GM19452 (cell line): ENCODE measurements around the gene SON.

Experiments used
- ATAC-seq: cut with Tn5 transposase; IDR thresholded peaks from one replicate; pipeline ENCODE4 v1.9.1; 2021; ENCODE audit not compliant: unreplicated experiment

SON gene

DNA sequence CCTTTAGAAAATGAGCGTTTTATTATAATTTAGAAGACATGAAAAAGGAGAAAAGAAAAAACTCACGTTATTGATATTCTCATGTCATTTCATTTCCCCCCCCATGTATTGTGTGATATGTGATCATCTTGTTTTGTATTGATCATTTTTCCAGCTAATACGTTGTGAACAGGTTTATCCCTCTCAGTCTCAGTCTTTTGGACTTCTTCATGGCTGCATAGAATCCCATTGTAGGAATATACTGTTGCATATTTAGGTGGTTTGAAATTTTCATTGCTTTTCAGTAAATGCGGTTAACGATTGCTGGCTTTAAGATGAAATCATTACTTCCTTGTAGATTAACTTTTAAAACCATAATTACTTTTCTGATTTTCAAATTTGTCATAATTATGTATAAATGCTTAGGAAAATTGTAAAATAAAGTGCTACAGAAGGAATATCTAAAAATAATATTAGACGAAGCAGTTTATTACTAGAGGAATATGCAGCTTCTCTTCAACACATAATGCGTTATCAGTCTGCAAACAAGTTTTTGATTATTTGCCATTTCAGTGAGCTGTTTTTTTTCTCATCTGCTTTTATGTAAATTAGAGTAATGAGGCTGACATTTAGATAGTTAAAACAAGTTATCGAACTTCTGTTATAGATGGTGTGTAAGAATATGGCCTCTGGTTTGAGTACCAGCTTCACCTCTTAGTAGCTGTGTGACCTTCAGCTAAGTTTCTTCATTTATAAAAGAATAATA, 1.8 kb downstream of the SON start:
- ATAC-seq = no peak

- no peak for ATAC-seq
Measured at GRCh38 chr21:33546086-33546485, 3.2 kb downstream of the SON start.

DNA sequence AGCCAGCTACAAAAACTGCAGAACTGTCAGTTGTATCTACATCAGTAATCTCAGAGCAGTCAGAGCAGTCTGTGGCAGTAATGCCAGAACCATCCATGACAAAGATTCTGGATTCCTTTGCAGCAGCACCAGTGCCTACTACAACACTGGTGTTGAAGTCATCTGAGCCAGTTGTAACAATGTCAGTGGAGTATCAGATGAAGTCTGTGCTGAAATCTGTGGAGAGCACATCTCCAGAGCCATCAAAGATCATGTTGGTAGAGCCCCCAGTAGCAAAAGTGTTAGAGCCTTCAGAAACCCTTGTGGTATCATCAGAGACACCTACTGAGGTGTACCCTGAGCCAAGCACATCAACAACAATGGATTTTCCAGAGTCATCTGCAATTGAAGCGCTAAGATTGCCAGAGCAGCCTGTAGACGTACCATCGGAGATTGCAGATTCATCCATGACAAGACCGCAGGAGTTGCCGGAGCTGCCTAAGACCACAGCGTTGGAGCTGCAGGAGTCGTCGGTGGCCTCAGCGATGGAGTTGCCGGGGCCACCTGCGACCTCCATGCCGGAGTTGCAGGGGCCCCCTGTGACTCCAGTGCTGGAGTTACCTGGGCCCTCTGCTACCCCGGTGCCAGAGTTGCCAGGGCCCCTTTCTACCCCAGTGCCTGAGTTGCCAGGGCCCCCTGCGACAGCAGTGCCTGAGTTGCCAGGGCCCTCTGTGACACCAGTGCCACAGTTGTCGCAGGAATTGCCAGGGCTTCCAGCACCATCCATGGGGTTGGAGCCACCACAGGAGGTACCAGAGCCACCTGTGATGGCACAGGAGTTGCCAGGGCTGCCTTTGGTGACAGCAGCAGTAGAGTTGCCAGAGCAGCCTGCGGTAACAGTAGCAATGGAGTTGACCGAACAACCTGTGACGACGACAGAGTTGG, 7.3 kb downstream of the SON start:
- ATAC-seq = no peak

DNA sequence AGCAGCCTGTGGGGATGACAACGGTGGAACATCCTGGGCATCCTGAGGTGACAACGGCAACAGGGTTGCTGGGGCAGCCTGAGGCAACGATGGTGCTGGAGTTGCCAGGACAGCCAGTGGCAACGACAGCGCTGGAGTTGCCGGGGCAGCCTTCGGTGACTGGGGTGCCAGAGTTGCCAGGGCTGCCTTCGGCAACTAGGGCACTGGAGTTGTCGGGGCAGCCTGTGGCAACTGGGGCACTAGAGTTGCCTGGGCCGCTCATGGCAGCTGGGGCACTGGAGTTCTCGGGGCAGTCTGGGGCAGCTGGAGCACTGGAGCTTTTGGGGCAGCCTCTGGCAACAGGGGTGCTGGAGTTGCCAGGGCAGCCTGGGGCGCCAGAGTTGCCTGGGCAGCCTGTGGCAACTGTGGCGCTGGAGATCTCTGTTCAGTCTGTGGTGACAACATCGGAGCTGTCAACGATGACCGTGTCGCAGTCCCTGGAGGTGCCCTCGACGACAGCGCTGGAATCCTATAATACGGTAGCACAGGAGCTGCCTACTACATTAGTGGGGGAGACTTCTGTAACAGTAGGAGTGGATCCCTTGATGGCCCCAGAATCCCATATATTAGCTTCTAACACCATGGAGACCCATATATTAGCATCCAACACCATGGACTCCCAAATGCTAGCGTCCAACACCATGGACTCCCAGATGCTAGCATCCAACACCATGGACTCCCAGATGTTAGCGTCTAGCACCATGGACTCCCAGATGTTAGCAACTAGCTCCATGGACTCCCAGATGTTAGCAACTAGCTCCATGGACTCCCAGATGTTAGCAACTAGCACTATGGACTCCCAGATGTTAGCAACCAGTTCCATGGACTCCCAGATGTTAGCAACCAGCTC, 8.2 kb downstream of the SON start:
- no peak for ATAC-seq

- ATAC-seq = no peak
Measured at GRCh38 chr21:33551664-33552063, 8.8 kb downstream of the SON start.

GRCh38 chr21:33552093-33552998, 9.5 kb downstream of the SON start:
- ATAC-seq = no peak

GRCh38 chr21:33552999-33553598, 10.3 kb downstream of the SON start:
- ATAC-seq = no peak

- ATAC-seq = no peak
Measured at GRCh38 chr21:33554236-33554981, 11.6 kb downstream of the SON start.

DNA sequence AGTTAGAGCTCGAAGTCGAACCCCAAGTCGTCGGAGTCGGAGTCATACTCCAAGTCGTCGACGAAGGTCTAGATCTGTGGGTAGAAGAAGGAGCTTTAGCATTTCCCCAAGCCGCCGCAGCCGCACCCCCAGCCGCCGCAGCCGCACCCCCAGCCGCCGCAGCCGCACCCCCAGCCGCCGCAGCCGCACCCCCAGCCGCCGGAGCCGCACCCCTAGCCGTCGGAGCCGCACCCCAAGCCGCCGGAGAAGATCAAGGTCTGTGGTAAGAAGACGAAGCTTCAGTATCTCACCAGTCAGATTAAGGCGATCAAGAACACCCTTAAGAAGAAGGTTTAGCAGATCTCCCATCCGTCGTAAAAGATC, 12.1 kb downstream of the SON start:
- ATAC-seq = no peak

DNA sequence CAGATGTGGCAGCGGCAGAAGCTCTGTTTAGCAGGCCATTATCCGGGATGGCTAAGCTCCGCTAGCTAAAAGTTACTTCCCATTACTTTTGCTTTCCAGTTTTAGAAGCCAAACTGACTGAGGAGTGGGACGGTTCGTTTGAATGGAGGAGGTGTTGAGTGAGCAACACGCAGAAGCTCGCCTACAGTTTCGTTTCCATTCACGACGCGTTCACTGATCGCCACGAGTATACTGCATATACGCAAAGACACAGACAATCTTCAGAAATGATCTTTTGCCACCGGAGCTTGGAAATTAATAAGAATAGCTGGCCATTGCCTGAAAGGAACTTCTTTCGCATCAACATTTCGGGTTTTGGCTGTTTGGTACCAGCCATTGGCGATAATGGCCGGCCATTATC, 14.6 kb downstream of the SON start:
- ATAC-seq = no peak

GRCh38 chr21:33558777-33559421, 16.1 kb downstream of the SON start:
- no peak for ATAC-seq

DNA sequence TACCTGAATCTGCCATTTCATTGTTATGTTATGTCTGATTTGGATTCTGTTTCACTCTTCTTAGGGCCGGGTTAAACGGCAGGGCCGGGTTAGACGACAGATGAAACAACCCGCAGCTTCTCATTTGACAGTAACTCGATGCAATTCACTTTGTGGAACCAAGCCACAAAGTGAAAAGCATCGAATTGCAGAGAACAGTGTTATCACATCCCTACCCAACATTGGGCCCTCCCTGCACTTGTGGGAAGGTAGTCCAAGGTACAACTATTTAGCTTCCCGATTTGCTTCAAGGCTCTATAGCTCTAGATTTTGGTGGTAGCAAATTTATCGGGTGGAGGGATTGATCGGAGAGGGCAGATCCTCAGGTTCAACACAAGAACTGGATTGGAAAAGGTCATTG, 17.0 kb downstream of the SON start:
- ATAC-seq = no peak

DNA sequence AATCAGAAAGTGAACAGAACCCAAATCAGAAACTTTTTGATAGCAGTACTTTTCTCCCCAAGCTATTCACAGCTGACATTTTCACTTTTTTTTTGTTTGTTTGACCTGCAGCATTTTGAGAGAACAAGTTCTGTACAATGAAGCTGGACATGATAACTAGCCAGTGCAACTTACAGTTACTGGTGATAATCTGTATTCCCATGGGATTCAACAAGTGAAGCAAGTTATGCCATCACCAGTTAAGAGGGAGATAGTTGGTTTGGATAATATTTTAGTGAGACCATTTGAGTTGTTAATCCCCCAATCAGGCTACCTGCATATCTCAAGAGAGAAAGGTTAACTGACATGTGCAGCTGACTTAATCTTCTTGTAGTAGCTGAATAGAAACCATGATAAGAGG, 18.1 kb downstream of the SON start:
- ATAC-seq = no peak

DNA sequence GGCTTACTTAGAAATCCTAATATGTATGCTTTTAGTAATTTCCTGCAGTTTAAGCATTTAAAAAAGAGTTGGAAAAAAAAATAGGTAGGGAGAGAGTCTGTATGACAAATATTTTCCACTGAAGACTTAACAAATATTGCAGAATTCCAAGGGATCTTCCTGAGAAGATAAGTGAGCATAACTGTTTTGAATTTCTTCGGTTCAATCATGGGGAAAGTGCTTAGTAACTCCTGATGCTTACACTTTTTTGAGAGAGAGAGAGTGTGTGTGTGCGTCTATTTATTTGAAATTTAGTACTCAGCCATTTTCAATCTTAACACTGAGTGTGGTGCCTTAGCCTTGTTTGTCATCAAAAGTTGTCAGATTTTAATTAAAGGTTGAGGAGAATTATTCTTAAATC, 18.5 kb downstream of the SON start:
- ATAC-seq = no peak

- ATAC-seq = no peak
Measured at GRCh38 chr21:33562389-33562788, 19.6 kb downstream of the SON start.

GRCh38 chr21:33566514-33566913, 23.7 kb downstream of the SON start:
- ATAC-seq = no peak

GRCh38 chr21:33567914-33568313, 25.1 kb downstream of the SON start:
- ATAC-seq = no peak

DNA sequence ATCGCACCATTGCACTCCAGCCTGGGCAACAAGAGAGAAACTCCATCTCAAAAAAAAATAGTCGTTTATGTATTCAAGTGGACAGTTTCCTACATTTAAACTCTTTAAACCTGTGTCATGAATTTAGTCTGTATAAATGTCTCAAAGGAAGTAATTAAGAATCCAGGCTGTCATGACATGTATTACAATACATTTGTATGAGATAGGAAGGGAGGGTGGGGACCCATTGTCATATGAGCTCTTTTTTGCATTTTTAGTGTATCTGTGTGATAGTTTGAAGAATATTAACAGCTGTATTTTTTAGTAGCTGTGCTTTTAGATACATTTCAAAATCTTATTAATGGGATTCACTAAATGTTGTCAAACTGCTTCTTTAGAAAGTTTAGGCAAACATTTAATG, 25.6 kb downstream of the SON start:
- ATAC-seq = no peak

DNA sequence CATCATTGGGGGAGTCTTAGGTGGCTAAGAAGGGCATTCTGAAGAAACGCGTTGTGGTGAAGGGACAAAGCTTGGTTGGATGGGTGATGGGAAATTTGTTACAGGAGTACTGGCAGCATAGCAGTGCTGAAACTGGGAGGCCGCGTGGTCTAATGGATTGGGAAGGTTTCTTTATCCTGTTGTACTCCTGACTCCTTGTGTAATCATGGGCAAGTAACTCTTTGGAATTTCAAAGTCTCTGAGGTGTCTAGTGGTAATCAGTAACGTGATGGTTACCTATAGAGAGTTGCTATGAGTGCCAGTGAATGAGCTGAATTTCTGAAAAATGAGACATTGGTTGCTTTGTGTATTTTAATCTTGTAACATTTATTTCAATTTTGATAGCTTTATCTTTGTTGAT, 27.2 kb downstream of the SON start:
- ATAC-seq = no peak
